GM21360 (cell line): Measurements from ENCODE around the gene POLR1A.

Experiments used
- ATAC-seq: cut with Tn5 transposase; IDR thresholded peaks from one replicate; pipeline ENCODE4 v1.9.1; 2021; ENCODE audit warnings: mild to moderate bottlenecking, moderate library complexity; ENCODE audit not compliant: unreplicated experiment

POLR1A gene

DNA sequence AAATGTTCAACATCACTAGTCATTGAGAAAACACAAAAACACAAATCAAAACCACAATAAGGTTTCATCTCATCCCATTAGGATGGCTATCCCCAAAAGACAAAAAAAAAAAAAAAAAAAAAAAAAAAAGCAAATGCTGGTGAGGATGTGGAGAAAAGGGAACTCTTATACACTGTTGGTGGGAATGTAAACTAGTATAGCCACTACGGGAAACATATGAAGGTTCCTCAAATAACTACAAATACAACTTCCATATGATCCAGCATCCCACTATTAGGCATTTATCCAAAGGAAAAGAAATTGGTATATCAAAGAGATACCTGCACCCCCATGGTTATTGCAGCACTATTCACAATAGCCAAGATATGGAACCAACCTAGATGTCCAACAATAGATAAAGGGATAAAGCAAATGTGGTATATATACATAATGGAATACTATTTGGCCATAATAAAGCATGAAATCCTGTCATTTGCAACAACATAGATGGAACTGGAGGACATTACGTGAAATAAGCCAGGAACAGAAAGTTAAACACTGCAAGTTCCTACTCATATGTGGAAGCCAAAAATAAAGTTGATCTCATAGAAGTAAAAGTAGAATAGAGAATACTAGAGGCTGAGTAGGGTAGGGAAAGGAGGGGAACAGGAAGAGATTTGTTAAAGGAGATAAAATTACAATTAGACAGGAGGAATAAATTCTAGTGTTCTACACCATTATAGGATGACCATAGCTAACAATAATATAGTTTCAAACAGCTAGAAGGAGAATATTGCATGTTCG, 8.4 kb downstream of the POLR1A start:
- ATAC-seq = no peak

DNA sequence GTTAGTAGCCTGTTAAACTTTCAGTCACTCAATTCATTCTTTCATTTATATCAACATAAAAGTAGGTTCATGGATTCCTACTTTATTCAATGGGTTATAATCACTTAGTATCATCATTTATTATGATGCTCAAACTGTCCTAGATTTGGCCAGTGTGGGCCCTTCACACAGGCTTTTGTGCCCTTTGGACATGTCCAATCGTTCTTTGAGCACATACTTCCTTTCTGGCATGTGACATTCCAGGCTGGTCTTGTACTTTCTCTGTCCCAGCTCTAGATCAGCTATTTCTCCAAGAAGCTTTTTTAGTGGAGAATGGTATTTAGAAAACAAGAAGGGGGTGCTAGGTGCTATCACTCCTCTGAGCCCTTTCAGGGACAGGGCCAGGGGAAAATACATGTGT, 11.5 kb downstream of the POLR1A start:
- ATAC-seq = no peak

DNA sequence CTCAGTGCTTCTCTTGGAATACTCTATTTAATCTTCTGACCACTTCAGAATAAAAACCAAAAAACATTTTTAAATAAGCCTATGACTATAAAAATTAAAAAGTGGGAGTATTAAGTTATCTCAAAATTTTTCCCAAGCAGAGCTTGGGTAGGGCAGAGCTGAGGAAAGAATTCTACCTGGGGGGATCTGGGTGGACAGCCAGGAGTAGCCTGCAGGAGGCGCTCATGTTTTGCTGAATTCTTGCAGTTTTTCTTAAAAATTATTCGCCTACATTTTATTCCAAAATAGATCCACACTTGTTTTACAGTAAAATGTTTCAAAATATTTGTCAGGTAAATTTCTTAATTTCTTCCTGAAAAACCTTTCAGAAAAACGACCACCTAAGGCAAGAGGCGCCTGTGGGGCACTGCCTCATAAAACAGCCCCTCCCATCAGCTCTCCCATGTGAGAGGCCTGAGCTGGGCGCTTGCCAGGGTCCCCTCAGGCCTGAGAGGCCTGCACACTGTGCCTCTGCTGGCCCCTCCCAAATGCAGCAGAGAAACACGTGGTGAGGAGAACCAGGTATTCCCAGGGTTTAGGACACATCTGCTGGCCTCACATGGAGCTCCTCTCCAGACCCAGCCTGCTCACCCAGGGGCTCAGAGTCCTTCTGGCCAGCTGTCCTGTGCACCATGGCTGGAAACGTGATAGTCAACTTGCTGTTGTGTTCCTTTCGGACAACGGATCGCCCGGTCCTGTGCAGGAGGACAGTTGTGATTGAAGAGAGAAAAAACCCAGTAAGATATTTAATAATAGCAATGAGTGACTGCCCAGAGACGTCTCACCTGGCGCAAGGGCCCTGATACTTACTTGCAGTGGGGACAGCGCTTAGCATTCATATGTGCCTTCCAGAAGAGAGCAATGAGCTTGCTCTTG, 17.5 kb downstream of the POLR1A start:
- no peak for ATAC-seq

DNA sequence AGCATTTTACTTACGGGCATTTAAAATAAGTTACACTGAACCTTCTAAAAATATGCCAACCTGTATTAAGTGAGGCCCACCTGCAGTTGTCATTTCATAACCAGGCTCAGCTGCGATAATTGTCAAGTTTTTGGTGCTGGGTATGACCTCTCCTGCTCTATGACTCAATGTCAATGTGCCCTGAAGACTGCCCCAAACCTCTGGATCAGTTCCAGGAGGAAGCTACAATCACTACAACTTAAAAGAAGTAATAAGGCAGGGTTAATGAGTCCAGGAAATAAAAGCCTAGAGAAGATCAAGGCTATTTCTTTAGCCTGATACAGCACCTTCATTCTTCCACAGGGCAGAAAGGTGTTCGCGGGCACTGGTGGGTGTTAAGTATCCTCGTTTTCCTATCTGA, 22.9 kb downstream of the POLR1A start:
- no peak for ATAC-seq

DNA sequence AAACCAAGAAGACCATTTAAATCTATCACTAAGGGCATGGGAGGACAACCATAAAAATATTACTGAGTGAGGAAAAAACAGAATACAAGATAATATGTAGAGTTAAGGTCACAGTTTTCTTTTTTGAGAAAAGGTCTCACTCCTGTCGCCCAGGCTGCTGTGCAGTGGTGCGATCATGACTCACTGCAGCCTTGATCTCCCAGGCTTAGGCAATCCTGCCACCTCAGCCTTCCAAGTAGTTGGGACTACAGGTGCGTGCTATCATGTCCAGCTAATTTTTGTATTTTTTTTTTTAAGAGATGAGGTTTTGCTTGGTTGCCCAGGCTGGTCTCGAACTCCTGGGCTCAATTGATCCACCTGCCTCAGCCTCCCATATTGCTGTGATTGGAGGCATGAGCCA, 24.0 kb downstream of the POLR1A start:
- ATAC-seq = no peak

DNA sequence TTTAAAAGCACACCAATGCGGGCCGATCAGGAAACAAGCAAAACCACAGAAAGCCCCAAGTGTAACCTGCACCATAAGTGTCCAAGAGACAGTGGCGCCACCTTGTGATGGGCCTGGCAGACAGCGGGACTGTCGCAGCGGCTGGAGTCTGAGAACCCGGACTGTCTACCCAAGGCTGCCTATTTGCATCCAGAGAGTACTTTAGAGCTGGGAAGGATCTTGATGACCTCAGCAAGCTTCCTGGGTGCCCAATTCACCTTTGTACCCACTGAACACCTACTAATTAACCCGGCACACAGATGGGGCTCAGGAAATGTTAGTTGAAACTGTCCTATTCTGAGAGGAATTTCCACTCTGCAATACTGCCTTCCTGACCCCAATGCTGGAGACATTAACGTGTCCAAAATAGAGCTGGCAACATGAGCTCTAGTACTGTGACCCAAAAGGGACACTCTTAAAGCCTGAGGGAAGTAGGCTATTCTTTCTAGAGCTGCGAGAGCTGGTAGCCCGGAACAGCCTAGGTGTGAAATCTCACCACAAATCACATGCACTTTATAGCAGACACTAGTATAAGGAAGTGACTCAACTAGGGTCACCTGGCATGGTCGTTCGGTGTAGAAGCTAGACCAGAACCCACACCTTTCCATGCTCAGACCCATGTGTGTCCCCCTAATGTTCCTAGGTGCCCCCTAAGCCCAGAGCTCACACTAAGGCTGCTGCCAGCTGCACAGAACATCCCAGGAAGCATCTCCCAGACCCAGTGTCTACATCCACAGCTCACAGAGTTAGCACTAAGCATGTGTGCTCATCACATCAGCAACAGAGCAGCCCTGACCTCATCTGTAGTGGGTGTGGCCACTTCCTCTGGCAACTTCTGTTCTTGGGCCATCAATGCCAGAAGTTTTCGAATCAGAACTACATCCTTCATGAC, 25.4 kb downstream of the POLR1A start:
- ATAC-seq = peak; percentile 33

DNA sequence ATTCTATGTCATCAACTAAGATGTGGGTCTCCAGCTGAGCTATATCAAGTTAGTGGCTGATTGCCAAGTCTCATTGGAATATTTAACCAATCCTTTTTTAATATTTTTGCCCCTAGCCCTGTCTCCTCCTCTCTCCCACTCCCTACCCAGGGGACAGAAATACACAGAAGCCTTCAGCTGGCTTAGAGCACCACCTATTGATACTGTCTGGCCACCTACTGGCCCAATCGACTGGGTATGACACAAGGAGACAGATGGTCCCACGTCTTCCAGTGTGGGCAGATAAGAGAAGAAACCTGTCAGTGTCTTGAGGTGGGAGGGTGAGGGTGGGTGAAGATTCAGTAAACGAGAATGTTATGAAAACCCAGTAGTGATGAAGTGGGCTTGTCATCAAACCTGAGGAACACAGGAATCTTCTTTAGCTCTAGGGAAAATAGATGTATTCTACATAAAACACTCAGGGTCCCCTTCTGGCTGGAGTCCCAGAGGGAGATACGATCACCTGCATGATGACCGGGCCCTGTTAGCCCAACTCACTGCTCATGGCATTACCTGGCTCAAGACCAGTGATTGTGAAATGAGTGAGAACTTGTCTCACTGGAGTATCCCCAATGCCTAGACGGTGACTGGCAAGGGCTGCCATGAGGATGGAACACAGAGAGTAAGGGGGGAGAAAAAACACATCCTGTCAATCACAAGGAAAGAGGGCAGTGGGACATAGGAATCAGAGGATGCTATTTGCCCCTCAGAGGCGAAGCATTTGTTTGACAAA, 26.7 kb downstream of the POLR1A start:
- no peak for ATAC-seq

DNA sequence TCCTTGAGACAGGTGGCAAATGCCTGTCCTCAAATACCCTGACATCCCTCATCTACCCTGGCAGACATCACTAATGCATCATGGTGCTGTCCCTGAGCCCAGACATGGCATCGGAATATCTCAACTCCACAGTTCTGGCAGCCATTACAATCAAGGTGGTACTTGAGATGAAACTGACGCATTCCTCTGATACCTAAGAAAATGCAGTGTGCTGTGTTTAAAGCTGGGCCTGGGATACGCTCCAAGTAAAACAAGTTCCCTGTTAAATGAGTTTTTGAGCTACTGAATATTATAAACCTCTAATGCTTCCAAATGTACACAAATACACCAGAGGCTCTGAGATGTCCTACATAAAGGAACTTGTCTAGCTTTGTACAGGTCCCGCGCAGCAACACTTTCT, 29.8 kb downstream of the POLR1A start:
- no peak for ATAC-seq

DNA sequence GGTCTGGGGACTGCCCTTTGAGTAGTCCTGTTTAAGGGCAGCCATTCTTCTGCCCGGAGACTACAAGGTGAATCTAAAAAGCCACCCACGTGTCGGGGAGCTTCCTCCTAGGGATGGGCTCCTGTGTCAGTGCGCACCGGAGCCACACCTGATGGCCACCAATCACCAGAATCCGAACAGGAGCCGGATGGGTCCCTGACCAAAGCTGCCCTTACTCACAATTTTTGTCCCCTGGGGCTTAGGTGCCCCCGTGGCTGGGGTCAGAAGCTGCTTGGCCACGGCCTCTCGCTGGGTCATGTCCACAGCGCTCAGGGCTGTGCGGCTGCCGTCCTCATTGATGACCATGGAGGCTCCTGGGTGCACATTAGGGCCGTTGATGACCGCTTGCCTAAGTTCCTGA, 30.9 kb downstream of the POLR1A start:
- ATAC-seq = no peak

DNA sequence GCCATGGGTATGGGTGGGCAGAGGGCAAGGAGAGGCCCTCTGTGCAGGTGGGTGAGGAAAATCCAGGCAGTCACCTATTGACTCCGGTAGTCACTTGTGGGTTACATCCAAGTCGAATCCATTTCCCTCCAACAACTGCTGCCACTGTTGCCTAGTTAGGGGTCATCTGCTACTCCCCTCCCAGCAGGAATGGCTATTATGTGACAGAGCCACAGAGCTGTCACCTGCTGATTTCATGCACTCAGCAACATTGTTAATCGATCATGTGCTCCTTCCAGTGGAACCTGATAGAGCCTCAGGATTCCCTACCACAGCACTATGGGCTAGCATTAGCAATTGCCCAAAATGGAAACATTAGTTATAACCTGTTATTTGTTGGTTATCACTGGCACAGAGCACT, 31.4 kb downstream of the POLR1A start:
- no peak for ATAC-seq

DNA sequence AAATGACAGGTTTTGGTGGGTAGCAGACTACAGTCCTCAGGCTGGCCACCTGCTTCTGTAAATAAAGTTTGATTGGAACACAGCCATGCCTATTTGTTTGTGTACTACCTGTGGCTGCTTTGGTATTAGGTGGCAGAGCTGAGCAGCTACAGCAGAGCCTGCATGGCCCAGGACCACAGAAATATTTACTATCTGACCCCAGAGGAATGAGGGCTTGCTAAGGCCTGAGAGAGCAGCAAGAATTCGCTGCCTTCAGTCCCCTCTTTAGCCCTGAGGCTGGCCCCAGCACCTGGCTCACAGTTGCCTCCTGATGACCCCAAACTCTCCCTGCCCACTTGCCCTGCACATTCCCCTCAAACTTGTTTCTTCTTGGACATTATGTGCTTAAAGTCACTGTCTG, 32.5 kb downstream of the POLR1A start:
- ATAC-seq = no peak

DNA sequence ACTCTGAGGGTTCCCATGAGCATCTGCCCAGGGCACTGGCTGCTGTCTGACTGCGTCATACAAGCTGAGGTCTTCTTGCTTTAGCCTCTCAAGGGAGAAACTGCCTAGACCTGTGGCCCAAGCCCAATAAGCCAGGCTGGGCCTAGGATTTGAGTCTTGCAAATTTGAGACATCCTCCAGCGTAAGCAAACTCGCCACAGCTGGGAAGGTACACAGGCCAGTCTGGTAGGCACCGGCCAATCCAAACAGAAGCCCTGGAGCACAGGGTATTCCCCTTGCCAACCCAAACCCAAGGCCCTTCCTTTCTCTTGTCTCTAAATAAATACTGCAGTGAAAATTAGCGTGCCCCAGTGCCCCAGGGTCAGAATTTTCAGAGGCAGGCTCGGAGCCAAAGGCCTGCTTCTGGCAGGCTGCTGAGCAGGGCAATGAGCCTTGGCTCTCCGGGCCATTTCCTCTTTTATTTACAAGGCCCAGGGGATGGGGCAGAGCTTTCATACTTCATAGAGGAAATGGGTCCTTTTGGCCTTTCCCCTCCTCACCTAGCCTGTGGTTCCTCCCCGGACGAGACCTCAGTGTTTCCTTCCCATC, 33.3 kb downstream of the POLR1A start:
- ATAC-seq = no peak

DNA sequence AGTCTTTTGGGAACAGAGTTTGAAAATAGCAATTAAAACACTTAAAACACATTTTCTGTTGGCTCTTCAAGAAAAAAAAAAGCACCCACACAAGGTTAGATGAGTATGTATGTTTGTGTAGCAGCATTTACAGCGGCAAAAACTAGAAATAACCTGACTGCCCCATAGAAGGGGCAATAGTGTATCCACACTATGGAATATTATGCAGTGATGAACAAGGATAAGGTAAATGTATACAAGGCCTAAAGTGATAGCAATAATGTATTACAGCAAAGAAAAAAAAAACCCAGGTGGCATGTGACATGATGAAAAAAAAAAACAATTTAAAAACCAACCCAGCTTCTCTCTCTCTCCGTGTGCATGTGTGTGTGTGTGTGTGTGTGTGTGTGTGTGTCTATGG, 34.8 kb downstream of the POLR1A start:
- no peak for ATAC-seq

DNA sequence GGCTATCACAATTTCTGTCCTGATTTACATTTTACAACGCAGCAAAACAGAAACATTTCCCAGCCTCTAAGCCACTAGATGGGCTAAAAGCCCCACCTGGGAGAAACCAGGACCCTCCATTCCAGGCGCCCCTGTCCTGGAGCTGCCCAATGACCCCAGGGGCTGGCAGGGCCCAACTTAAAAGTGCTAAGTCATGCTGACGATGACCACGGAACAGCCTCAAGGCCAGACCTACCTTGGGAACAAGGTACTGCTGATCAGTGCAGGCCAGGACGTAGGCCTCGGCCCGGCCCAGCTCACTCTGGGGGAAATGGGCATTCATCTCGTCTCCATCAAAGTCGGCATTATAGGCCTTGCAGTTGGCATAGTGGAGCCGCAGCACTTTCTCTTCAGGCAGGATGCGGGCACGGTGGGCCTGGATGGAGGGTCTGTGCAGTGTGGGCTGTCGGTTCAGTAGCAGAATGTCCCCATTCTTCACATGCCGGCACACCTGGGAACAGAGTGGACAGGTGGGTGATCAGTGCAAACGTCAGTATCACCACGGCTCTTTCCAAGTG, 35.8 kb downstream of the POLR1A start:
- no peak for ATAC-seq

DNA sequence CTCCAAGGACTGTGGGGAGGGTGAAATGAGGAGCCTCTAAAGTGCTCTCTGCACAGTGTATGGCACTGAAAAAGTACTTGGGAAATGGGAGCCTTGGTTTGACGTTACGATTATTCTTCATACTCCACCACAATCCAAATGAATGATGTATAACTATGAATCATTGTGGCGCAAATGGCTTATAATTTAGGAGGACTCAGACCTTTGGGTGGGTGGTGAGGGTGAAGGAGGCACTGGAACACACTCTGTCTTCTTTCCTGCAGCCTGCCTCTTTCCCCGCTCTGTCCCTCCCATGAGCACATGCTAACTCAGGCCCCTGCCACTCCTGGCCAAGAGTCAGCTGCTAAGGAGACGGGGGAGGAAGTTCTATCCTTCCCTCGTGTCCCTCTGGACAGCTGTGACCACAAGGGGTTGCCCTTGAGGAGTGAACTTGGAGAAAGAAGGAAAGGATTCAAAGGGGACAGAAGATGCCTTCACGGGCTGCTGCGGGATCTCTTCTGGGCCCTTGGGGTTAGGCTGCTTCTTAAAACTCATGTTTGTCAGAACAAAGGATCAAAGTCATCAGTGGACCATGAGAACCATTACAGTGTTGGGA, 36.5 kb downstream of the POLR1A start:
- no peak for ATAC-seq

DNA sequence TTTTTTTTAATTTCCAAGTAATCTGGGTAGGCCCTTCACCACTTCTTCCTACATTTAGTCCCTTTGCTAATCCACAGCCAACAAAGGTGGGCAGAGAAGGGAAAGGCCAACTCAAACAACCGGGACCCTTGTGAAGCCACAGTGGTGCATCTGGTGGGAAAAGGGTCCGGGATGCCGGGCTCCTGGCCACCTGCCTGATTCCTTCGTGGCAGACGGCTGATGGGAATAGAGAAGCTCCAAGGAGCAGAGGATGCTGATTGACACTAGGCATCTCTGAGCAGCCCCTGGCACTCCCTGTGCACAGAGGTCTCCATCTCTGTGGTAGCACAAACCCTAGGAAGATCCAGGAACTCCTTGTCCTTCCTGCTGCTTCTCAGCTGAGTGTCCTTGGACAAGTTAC, 37.0 kb downstream of the POLR1A start:
- ATAC-seq = no peak

DNA sequence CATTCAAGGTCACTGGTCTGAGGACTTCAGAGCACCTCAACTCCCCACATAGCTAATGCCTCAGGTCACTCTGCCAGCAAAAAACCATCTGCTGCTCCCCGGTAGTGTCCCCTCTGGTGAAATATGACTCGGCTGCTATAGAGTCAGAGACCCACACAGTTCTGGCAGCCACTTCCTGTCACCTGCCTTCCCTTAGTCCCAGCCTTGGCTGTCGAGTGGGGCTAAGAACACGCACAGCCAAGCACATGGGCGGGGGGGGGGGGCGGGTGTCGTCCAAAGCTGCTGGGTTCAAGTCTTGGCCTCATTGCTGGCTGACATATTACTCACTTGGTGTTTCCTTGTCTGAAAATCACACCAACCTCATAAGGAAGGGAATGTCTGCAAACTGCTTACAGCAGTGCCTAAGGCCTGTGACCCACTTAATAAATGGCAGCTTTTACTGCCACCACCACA, 37.5 kb downstream of the POLR1A start:
- ATAC-seq = no peak

DNA sequence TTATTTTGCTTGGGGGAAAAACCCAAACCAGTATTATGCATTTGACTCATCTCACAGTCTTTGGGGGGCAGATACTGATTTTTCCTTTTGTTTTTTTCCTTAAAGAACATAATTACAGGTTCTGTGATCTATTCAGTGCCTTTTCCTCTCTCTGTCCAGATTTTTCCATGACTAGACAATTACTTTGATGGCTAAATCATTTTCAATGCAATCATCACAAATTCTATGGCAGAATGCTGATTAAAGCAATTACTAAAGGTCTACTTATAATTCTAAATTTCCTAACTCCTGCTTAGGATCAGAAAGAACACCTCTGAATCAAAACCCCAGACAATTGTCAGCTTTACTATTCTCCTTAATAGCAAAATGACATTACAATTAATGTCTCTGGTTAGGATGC, 38.8 kb downstream of the POLR1A start:
- no peak for ATAC-seq

DNA sequence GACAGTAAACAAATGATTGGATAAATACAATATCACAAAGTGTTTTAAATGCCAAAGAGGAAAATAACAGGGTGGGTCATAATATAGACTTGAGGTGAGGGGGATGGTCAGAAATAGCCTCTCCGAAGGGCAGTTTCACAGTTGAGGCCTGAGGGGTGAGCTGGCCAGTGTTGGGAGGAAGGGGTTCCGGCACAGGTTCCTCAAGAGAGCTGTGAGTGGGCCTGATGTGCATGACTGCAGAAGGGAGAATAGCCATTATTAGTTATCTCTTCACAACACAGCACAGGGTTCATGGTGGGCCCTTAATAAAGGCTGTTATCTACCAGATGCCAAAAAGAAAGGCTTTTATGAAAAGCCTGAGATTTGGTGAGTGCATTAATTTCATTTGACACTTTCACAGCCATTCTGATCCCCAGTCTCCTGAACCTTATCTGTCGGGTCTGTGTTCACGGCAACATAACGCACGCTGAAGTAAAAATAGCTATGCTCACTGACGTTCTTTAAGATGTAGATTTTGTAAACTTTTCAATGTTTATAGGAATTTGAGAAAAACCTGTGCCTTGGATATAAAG, 39.6 kb downstream of the POLR1A start:
- no peak for ATAC-seq
